GF-D8 (cell line): Measurements from ENCODE around the gene DUSP8.
"Not testable (repeated sequence)": the region's sequence is repeated elsewhere in the genome, so short reads cannot be mapped to it uniquely, and the experiment has no call there.

ENCODE experiments used
- DNase-seq: peaks from one replicate; lab custom pipeline; 2025; lab: John Stamatoyannopoulos, UW

Gene DUSP8

GRCh38 chr11:1572197-1573076 is at the start of gene DUSP8:
TSS of gene DUSP8 (minus strand) at chr11:1572271. CDS start at chr11:1565826, 6,445 bp downstream.
- DNase-seq, result no peak

DNA sequence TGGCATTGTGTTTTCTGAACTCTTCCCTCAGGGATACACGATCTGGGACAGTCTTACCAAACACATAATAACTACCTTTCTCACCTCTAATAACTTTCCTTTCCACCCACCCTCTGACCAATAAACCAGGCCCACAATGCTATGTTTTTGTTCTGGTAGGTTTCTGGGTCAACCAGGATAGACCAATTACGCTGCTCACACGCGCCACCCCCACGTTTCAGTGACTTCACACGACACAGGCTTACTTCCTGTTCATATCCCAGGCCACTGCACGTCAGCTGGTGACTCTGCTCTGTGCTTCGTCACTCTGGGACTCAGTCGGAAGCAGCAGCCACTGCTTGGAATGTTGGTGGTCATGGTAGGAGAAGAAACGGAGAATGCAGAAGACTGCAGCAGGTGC is 47.4 kb upstream of the DUSP8 start:
- DNase-seq, result no peak

- DNase-seq, result no peak
These were observed 46.2 kb upstream of the DUSP8 start for GRCh38 chr11:1618231-1618630.

- DNase-seq, result no peak
These were observed 36.3 kb upstream of the DUSP8 start, which contains the start of gene KRTAP5-3 for GRCh38 chr11:1608363-1608762. TSS of gene KRTAP5-3 (minus strand) at chr11:1608463. CDS start at chr11:1608385, 78 bp downstream.

GRCh38 chr11:1607901-1608300 is 35.8 kb upstream of the DUSP8 start:
- DNase-seq, result not testable (repeated sequence)

GRCh38 chr11:1607156-1607845 is 35.2 kb upstream of the DUSP8 start:
- DNase-seq, result not testable (repeated sequence)

DNA sequence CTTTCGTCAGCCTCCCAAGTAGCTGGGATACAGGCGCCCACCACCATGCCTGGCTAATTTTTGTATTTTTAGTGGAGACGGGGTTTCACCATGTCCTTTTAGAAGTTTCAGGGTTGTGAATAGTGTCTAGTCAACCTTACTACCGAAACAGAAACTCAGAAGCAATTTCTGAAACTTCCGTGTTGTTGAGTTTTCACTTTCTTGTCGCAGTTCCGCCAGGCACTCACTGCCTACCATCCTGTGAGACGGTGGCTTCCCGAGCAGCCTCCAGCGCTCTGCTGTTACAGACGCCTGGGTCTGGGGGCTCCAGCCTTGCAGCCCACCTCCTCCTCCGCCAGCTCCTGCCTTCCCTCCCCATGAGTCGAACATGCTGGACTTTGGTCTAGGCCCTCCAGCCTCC is 33.9 kb upstream of the DUSP8 start:
- not testable (repeated sequence) for DNase-seq

DNA sequence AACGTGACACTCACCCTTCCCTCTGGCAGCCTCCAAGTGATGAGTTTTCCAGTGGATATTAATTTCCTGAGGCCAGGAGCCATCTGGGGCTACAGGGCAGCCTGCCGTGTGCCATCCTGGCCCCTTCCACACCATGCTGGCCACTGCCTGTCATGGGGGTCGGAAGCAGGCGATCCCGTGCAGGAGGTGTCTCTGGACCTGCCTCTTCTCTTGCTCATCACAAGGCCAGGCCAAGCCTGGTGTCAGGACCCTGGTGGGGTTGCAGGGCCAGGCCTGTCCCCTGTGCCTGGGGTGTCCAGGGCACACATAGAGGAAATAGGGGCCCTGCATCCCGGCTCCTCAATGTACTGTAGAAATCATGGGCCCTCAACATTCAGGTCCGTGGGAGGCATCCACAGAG is 32.6 kb upstream of the DUSP8 start:
- no peak for DNase-seq

- DNase-seq, result no peak
These were observed 32.1 kb upstream of the DUSP8 start for GRCh38 chr11:1604181-1604580.

DNA sequence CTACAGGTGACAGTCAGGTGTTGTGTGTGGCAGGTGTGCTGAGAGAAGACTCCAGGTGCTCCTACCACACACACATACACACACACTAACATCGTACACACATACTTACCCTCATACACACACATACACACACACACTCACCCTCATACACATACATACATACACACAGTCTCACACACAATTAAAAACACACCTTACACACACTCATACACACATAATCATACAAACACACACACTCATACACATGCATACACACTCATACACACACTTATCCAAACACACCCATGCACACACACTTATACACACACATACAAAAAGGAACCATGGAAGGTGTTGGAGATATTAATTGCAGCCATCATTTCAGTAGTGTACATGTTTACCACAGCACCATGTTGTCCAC is 31.6 kb upstream of the DUSP8 start:
- no peak for DNase-seq

DNA sequence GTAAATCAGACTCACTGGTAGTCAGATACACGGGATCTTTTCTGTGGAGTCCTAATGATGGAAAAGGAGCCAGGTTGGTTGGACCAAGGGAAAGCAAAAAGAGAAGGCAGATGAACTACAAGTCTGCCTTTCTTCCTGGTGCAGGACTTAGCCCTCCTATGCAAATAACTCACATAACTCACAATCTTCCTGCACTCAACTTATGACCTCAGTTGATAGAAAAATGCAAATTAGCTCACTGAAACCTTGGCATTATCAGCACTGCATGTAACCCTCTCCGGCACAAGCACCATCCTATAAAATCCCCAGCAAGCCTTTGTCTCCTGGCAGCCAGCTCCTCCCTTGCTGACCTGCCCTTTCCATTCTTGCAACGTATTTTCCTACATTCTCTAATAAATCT is 29.6 kb upstream of the DUSP8 start:
- DNase-seq, result not testable (repeated sequence)

DNA sequence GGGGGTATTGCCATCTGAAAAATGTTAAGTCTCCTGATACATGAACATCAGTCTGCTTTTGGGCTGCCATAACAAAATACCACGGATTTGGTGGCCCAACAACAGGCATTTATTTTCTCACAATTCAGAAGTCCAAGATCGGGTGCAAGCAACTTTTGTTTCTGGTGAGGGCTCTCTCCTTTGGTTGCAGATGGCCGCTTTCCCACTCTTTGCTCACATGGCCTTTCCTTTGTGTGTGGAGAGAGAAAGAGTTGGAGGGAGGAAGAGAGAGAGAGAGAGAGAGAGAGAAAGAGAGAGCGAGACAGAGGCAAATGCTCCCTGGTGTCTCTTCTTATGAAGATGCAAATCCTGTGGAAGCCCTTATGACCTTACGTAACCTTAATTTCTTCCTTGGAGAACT is 28.6 kb upstream of the DUSP8 start:
- DNase-seq, result no peak

DNA sequence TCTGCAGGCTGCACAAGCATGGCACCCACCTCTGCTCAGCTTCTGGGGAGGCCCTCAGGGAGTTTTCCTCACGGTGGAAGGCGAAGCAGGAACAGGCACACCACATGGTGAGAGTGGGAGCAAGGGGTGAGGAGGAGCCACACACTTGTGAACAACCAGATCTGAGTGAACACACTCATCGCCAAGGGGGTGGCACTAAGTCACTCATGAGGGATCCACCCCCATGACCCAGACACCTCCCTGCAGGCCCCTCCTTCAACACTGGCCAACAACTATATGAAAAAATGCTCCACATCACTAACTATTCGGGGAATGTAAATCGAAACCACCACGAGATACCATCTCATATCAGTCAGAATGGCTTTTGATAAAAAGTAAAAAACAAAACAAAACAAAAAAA is 26.7 kb upstream of the DUSP8 start:
- DNase-seq, result no peak

- not testable (repeated sequence) for DNase-seq
These were observed 26.3 kb upstream of the DUSP8 start for GRCh38 chr11:1598406-1598805.

DNA sequence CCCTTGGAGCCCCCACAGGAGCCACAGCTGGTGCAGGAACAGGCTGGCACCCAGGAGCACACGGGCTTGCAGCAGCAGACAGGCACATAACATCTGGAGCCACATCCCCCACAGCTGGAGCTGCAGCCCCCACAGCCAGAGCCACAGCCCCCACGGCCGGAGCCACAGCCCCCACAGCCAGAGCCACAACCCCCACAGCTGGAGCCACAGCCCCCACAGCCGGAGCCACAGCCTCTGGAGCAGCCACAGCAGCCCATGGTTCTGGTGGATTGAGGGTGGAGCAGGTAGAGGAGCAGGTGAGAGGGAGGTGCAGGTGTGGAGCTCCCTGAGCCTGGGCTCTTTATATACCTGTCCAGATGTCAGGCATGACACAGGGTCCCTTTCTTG is 25.9 kb upstream of the DUSP8 start, which contains the start of gene KRTAP5-2:
KRTAP5-2 (minus strand) TSS at position 301 of the 387 bp plus-strand sequence; CDS start at position 257, 44 bp downstream.
- no peak for DNase-seq

DNA sequence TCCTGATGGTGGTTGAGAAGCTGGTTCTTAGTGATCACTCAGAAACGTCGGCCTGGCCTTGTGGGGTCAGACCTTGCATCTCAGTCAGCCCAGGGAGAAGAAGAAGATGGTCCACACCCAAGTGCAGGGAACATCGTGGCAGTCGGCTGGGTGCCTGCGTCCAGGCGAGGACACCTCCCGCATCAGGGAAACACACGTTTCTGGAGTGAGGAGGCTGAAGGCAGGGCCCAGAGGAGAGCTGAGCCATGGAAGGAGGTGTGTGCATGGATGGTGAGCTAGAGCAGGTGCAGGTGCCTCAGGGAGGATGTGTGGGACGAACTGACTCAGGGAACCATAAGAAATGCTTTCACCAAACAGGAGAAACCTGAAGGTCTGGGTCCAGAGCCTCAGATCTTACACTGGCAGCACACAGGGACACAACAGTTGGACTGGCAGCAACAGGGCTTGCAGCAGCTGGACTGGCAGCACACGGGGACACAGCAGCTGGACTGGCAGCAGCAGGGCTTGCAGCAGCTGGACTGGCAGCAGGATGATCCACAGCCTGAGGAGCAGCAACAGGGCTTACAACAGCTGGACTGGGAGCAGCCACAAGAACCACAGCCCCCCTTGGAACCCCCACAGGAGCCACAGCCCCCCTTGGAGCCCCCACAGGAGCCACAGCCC is 25.4 kb upstream of the DUSP8 start:
- DNase-seq, result no peak

DNA sequence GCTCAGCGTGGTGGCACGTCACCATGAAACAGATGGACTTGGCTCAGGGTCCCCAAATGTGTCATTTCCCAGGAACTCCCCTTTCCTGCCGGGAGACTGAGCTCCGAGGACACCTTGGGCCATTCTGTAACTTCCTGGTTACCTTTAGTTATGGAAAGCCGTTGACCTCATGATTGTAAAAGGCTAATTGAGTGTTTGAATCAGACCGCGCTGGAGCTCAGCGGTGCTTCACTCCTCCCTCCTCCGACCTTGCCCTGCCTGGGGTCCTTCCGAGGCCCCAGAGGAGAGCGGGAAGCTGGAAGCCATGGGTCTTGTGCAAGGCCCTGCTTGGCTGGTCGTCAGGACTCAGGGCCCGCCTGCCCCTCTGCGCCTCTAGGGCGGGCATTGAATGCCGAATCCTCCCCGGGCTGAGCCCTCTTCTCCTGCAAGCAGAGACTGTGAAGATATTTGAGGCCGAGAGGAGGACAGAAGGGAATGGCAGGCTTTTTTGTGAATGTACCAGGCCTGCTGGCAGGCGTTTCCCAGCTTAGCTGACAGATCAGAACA is 24.6 kb upstream of the DUSP8 start:
- DNase-seq, result not testable (repeated sequence)

- not testable (repeated sequence) for DNase-seq
These were observed 24.0 kb upstream of the DUSP8 start for GRCh38 chr11:1595994-1596575.

DNA sequence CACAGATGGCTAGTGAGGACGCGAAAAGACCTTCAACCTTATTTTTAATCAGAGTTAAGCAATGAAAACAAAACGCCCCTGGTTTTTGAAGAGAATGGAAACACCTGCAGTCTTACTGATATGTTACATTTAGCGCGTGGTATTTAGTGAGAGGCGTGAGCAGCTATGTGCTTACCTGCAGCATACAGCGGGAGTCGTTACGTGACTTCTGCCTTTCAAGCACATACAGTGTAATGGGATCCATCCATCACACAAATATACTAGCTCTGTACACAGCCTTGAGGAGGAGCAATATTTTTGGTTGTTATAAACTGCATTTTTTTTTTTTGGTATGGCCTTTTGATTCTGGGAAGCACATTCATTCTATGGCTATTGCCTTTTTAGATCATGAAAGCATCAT is 20.6 kb upstream of the DUSP8 start:
- DNase-seq, result no peak

DNA sequence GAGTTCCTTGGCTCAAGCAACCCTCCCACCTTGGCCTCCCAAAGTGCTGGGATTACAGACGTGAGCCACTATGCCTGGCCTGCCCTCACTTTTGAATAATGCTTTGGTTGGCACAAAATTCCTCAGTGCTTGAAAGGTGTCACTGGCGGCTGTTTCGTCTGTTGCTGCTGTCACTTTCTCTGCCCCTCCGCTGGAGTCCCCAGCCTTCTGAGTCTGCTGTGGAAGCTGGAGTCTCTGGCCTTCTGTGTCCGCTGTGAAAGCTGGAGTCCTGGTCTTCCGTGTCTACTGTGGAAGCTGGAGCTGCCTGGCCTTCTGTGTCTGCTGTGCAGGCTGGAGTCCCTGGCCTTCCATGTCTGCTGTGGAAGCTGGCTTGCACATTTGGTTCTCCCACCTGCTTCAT is 17.9 kb upstream of the DUSP8 start:
- DNase-seq, result no peak

DNA sequence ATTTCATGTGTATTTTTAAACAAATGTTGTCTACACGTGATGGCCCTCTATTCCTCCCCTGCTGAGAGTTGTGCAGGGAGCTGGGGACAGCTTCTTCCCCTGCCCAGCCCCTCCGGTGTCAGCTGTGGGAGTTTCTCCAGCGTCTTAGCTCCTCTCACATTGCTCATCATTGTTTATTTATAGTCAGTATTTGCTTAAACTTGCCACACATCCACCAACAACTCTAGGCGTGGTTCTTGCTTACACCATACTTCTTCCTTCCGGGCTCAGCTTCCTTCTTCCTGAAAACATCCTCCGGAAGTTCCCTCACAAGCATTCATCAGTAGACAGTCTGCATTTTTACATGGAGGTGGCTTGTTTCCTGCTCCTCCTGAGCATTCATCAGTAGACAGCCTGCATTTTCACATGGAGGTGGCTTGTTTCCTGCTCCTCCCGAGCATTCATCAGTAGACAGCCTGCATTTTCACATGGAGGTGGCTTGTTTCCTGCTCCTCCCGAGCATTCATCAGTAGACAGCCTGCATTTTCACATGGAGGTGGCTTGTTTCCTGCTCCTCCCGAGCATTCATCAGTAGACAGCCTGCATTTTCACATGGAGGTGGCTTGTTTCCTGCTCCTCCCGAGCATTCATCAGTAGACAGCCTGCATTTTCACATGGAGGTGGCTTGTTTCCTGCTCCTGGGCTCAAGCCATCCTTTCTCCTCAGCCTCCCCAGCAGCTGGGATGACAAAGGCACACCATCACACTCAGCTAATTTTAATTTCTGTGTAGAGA is 17.3 kb upstream of the DUSP8 start:
- DNase-seq, result peak; percentile 15
